ENCODE measurements around the gene PCDH15. TPM values are rescaled to one million over a fixed set of nuclear protein-coding genes. Genes with fewer than 3 reads are reported as not detected.

Gene PCDH15
- total and polyA plus RNA-seq, 9 donors: 0.10 to 1.2 (median 0.49) TPM

DNA sequence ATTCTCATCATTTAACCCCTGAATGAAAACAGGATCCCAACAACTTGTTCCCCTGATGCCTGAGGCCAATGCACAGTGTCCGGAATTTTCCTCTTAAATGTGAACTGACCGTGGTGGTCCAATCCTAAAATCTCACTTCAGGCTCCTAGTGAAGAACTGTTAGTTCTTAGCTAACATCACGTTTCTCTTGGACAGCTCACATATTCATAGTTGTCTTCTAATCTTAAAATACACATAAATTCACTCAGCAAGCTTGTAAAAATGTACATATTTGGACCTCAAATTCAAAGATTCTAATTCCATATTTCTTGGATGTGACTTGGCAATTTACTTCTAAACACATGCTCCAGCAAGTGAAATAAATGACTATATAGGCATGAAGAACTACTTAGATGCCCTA lies 297.2 kb downstream of the PCDH15 start:
- no peaks in the 10 kb centered on the region for H3K4me1 ChIP-seq (ENCODE audit: control insufficient read depth, insufficient read depth, low read length)
- no peak for DNase-seq
- 80% methylated on average over 1 of the region's 3 CpGs for WGBS (ENCODE audit: insufficient coverage)
- no peaks in the 10 kb centered on the region for H3K27me3 ChIP-seq (ENCODE audit: control insufficient read depth, insufficient read depth, low read length)
- no peaks in the 10 kb centered on the region for H3K36me3 ChIP-seq (ENCODE audit: control insufficient read depth, insufficient read depth, low read length)
- H3K4me3 ChIP-seq (ENCODE audit: low read length): no peak overlapping the region
- no peaks in the 10 kb centered on the region for H3K9me3 ChIP-seq (replicated peaks; ENCODE audit: control insufficient read depth, low read depth, low read length)
- H3K27ac ChIP-seq (ENCODE audit: low read length): no peak overlapping the region

DNA sequence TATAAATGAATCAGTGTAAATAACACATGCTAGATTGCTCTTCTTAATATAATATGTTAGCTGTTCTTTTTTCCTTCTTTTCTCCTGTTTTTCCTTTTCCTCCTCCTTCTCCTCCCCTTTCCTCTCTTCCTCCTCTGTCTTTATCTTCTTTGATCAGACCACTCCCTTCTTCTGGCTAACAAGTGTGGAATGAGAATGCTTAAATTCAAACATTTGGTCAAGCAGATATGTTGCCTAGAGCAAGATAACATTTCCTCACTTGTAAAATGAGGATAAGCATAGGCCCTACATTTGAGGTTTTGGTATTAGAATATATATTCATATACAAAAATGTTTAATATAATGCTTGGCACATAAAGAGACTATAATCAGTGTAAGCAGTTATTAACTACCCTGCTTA lies 299.1 kb downstream of the PCDH15 start:
- no peaks in the 10 kb centered on the region for H3K27me3 ChIP-seq (ENCODE audit: control insufficient read depth, insufficient read depth, low read length)
- H3K27ac ChIP-seq (ENCODE audit: low read length): no peak overlapping the region
- H3K4me1 ChIP-seq (ENCODE audit: control insufficient read depth, insufficient read depth, low read length): no peaks in the 10 kb centered on the region
- H3K9me3 ChIP-seq (replicated peaks; ENCODE audit: control insufficient read depth, low read depth, low read length): no peaks in the 10 kb centered on the region
- DNase-seq: no peak
- H3K36me3 ChIP-seq (ENCODE audit: control insufficient read depth, insufficient read depth, low read length): no peaks in the 10 kb centered on the region
- H3K4me3 ChIP-seq (ENCODE audit: low read length): no peak overlapping the region

DNA sequence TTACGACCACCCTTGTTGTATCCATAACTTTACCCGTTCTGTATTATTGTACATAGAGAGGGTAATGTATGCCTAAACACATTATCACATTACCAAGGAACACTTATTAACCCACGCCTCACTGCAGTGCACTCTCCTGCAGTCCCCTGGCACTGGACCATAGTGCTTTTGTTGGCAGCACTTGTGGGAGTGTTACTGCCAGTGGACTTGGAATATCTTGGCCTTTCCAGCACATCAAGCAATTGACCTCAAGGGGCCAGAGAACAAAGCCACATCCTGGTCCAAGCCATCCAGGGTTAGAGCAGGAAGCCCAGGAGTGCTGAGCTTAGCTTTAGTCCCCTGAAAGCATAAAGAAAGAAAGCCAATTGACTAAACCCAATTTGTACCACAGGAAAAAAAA lies 304.2 kb downstream of the PCDH15 start:
- WGBS (ENCODE audit: insufficient coverage): no CpG with 5 or more reads among the region's 3 CpGs
- Histone ChIP-seq H3K36me3 (ENCODE audit: control insufficient read depth, insufficient read depth, low read length) (no peaks in the 10 kb centered on the region), H3K9me3 (replicated peaks; ENCODE audit: control insufficient read depth, low read depth, low read length) (no peaks in the 10 kb centered on the region), H3K4me1 (ENCODE audit: control insufficient read depth, insufficient read depth, low read length) (no peaks in the 10 kb centered on the region), H3K27me3 (ENCODE audit: control insufficient read depth, insufficient read depth, low read length) (no peaks in the 10 kb centered on the region), H3K27ac (ENCODE audit: low read length) (no peak overlapping the region), H3K4me3 (ENCODE audit: low read length) (no peak overlapping the region)
- peak; percentile 3 for DNase-seq

- Histone ChIP-seq H3K36me3 (ENCODE audit: control insufficient read depth, insufficient read depth, low read length) (no peaks in the 10 kb centered on the region), H3K4me1 (ENCODE audit: control insufficient read depth, insufficient read depth, low read length) (no peaks in the 10 kb centered on the region), H3K4me3 (ENCODE audit: low read length) (no peak overlapping the region), H3K27me3 (ENCODE audit: control insufficient read depth, insufficient read depth, low read length) (no peaks in the 10 kb centered on the region), H3K9me3 (replicated peaks; ENCODE audit: control insufficient read depth, low read depth, low read length) (no peaks in the 10 kb centered on the region), H3K27ac (ENCODE audit: low read length) (no peak overlapping the region)
- no CpG with 5 or more reads among the region's 2 CpGs for WGBS (ENCODE audit: insufficient coverage)
- no peak for DNase-seq
Observed at GRCh38 chr10:54487743-54488142, 313.3 kb downstream of the PCDH15 start.

GRCh38 chr10:54485971-54486370 lies 315.1 kb downstream of the PCDH15 start:
- Histone ChIP-seq H3K9me3 (replicated peaks; ENCODE audit: control insufficient read depth, low read depth, low read length) (no peaks in the 10 kb centered on the region), H3K4me3 (ENCODE audit: low read length) (no peak overlapping the region), H3K27me3 (ENCODE audit: control insufficient read depth, insufficient read depth, low read length) (no peaks in the 10 kb centered on the region), H3K36me3 (ENCODE audit: control insufficient read depth, insufficient read depth, low read length) (no peaks in the 10 kb centered on the region), H3K27ac (ENCODE audit: low read length) (no peak overlapping the region), H3K4me1 (ENCODE audit: control insufficient read depth, insufficient read depth, low read length) (no peaks in the 10 kb centered on the region)
- 17% methylated on average over 1 of the region's 2 CpGs for WGBS (ENCODE audit: insufficient coverage)
- no peak for DNase-seq

DNA sequence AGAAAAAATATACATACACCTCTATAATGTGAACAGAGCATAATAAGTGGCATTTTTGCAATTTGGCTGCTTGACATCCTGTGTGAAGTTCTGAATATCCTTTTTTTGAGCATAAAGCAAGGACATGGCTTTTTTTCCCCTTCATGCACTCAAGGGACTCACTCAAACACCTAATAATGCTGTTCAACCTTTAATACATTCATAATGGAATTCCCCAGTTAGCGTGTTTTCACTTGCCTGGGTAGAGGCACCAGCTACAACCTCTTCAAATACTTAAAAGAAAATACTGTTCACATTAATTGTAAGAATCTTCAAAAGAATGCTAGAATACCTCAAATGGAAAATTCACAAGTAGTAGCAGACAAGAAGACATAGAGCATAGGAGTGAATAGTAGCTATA lies 316.8 kb downstream of the PCDH15 start:
- WGBS (ENCODE audit: insufficient coverage): no CpG with 5 or more reads among the region's 1 CpG
- no peaks in the 10 kb centered on the region for H3K36me3 ChIP-seq (ENCODE audit: control insufficient read depth, insufficient read depth, low read length)
- DNase-seq: no peak
- H3K9me3 ChIP-seq (replicated peaks; ENCODE audit: control insufficient read depth, low read depth, low read length): no peaks in the 10 kb centered on the region
- H3K4me3 ChIP-seq (ENCODE audit: low read length): no peak overlapping the region
- H3K27ac ChIP-seq (ENCODE audit: low read length): no peak overlapping the region
- H3K4me1 ChIP-seq (ENCODE audit: control insufficient read depth, insufficient read depth, low read length): no peaks in the 10 kb centered on the region
- no peaks in the 10 kb centered on the region for H3K27me3 ChIP-seq (ENCODE audit: control insufficient read depth, insufficient read depth, low read length)

DNA sequence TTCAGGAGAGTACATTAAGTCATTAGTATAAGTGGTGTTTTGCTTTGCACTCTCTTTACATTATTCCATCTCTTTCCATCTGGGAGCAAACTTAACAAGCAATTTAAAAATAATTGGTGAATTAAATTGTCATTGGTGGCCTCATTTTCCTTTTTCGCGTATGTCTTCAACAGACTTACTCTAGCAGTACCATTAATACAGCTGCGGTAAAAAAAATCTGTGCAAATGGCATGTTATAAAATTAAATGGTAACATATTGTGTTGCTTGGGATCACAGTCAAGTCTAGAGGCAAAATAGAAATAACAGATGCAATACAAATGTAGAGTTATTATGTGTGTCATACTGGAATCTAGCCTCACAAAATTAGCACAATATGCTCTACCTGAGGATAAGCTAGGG lies 322.4 kb downstream of the PCDH15 start:
- peak; percentile 49 for DNase-seq
- no peaks in the 10 kb centered on the region for H3K27me3 ChIP-seq (ENCODE audit: control insufficient read depth, insufficient read depth, low read length)
- no peaks in the 10 kb centered on the region for H3K9me3 ChIP-seq (replicated peaks; ENCODE audit: control insufficient read depth, low read depth, low read length)
- no CpG with 5 or more reads among the region's 3 CpGs for WGBS (ENCODE audit: insufficient coverage)
- no peak overlapping the region for H3K4me3 ChIP-seq (ENCODE audit: low read length)
- no peaks in the 10 kb centered on the region for H3K4me1 ChIP-seq (ENCODE audit: control insufficient read depth, insufficient read depth, low read length)
- H3K27ac ChIP-seq (ENCODE audit: low read length): no peak overlapping the region
- H3K36me3 ChIP-seq (ENCODE audit: control insufficient read depth, insufficient read depth, low read length): no peaks in the 10 kb centered on the region

DNA sequence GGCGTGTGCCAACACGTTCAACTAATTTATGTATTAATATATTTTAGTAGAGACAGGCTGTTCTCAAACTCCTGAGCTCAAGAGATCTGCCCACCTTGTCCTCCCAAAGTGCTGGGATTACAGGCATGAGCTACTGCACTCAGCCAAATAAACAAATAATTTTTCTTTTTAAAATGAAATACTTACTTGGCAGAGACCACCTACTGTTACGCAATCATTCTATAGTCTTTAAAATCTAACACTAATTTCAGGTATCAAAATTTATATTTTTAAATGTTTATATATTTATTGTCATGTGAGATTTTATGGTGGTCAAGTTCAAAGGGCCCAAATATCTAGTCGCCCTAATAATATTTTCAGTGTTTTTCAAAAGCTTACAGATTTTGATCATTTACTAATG lies 323.3 kb downstream of the PCDH15 start:
- H3K27ac ChIP-seq (ENCODE audit: low read length): no peak overlapping the region
- DNase-seq: no peak
- H3K9me3 ChIP-seq (replicated peaks; ENCODE audit: control insufficient read depth, low read depth, low read length): no peaks in the 10 kb centered on the region
- H3K4me3 ChIP-seq (ENCODE audit: low read length): no peak overlapping the region
- H3K27me3 ChIP-seq (ENCODE audit: control insufficient read depth, insufficient read depth, low read length): no peaks in the 10 kb centered on the region
- H3K4me1 ChIP-seq (ENCODE audit: control insufficient read depth, insufficient read depth, low read length): no peaks in the 10 kb centered on the region
- no CpG with 5 or more reads among the region's 4 CpGs for WGBS (ENCODE audit: insufficient coverage)
- H3K36me3 ChIP-seq (ENCODE audit: control insufficient read depth, insufficient read depth, low read length): no peaks in the 10 kb centered on the region

GRCh38 chr10:54470324-54470631 lies 330.8 kb downstream of the PCDH15 start:
- Histone ChIP-seq H3K9me3 (replicated peaks; ENCODE audit: control insufficient read depth, low read depth, low read length) (no peaks in the 10 kb centered on the region), H3K27ac (ENCODE audit: low read length) (no peak overlapping the region), H3K4me1 (ENCODE audit: control insufficient read depth, insufficient read depth, low read length) (no peaks in the 10 kb centered on the region), H3K36me3 (ENCODE audit: control insufficient read depth, insufficient read depth, low read length) (no peaks in the 10 kb centered on the region), H3K27me3 (ENCODE audit: control insufficient read depth, insufficient read depth, low read length) (no peaks in the 10 kb centered on the region), H3K4me3 (ENCODE audit: low read length) (no peak overlapping the region)
- no peak for DNase-seq
- WGBS (ENCODE audit: insufficient coverage): no CpG with 5 or more reads among the region's 1 CpG

DNA sequence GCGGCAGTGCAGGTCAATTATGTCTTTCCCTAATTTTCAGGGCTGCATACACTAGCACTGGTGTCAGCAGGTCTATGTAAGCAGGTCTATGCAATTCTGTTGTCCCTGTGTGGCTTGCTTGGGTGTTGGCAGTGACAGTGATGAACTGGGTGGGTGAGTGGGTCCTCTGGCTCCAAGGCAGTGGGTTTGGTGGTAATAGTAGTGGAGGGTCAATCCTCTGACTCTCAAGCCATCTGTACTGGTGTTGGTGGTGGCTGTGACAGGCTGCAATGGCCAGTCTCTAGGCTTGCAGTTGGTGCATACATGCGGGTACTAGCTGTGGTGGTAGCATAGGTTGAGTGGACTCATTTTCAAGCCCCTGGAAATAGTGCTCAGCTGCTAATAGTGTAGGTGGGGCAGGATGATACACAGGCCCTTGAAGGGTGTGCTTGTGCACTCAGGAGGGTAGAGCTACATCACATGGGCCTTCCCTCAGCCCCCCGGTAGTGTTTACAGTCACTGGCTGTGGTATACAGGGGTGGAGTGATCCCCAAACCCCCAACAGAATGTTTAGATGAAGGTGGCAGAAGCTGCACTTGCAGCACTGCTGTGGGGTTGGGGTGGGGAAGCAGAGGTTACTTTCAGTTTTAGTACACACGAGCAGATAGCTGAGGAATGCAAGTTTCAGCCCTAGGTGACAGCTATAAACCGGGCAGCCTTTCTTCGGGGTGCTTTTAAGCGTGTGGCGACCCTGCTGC lies 331.3 kb downstream of the PCDH15 start:
- no peak overlapping the region for H3K27ac ChIP-seq (ENCODE audit: low read length)
- H3K4me1 ChIP-seq (ENCODE audit: control insufficient read depth, insufficient read depth, low read length): no peaks in the 10 kb centered on the region
- H3K4me3 ChIP-seq (ENCODE audit: low read length): no peak overlapping the region
- no peaks in the 10 kb centered on the region for H3K9me3 ChIP-seq (replicated peaks; ENCODE audit: control insufficient read depth, low read depth, low read length)
- no peak for DNase-seq
- no peaks in the 10 kb centered on the region for H3K36me3 ChIP-seq (ENCODE audit: control insufficient read depth, insufficient read depth, low read length)
- 80% methylated on average over 7 of the region's 8 CpGs for WGBS (ENCODE audit: insufficient coverage)
- no peaks in the 10 kb centered on the region for H3K27me3 ChIP-seq (ENCODE audit: control insufficient read depth, insufficient read depth, low read length)

DNA sequence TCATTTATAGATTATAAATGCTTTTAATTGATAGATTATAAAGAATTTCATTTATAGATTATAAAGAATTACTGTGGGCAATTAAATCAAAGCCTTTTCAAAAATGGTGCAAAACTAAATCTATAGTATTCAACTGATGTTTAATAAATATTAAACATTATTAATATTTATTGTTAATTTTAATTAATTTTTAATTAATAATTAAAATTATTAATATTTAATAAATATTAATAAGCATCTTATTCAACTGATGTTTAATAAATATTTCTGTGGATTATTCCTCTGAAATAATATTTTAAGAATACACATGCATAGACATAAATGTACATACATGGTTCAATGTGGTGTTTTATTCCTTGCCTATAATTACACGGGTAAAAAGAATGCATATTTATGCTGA lies 346.8 kb downstream of the PCDH15 start:
- no peaks in the 10 kb centered on the region for H3K9me3 ChIP-seq (replicated peaks; ENCODE audit: control insufficient read depth, low read depth, low read length)
- no peaks in the 10 kb centered on the region for H3K36me3 ChIP-seq (ENCODE audit: control insufficient read depth, insufficient read depth, low read length)
- no peaks in the 10 kb centered on the region for H3K27me3 ChIP-seq (ENCODE audit: control insufficient read depth, insufficient read depth, low read length)
- no peak overlapping the region for H3K4me3 ChIP-seq (ENCODE audit: low read length)
- no peak for DNase-seq
- H3K27ac ChIP-seq (ENCODE audit: low read length): no peak overlapping the region
- no peaks in the 10 kb centered on the region for H3K4me1 ChIP-seq (ENCODE audit: control insufficient read depth, insufficient read depth, low read length)
- WGBS (ENCODE audit: insufficient coverage): no CpG with 5 or more reads among the region's 1 CpG
